ENCODE measurements around the gene PANK1.

PANK1 gene

GRCh38 chr10:89601728-89602361 lies 43.2 kb downstream of the PANK1 start:
- DNase-seq (ENCODE audit: low read depth, low spot score), result no peak
- TF ChIP-seq CTCF (IDR thresholded peaks at IDR 0.05; ENCODE audit: low read depth, low read length), result no peak
- no peak overlapping the region for H3K4me3 ChIP-seq (ENCODE audit: low read depth, low read length)
- in situ Hi-C loops (cut with HindIII; ENCODE audit: low sequenced_read_pairs), result no loop called here

GRCh38 chr10:89600041-89600440 lies 45.0 kb downstream of the PANK1 start:
- H3K4me3 ChIP-seq (ENCODE audit: low read depth, low read length), result no peak overlapping the region
- in situ Hi-C loops (cut with HindIII; ENCODE audit: low sequenced_read_pairs), result no loop called here
- peak; percentile 9 for DNase-seq (ENCODE audit: low read depth, low spot score)
- no peak for TF ChIP-seq CTCF (IDR thresholded peaks at IDR 0.05; ENCODE audit: low read depth, low read length)

GRCh38 chr10:89593043-89593442 lies 52.0 kb downstream of the PANK1 start:
- TF ChIP-seq CTCF (IDR thresholded peaks at IDR 0.05; ENCODE audit: low read depth, low read length), result no peak
- in situ Hi-C loops (cut with HindIII; ENCODE audit: low sequenced_read_pairs), result no loop called here
- no peak overlapping the region for H3K4me3 ChIP-seq (ENCODE audit: low read depth, low read length)
- no peak for DNase-seq (ENCODE audit: low read depth, low spot score)

- no peak overlapping the region for H3K4me3 ChIP-seq (ENCODE audit: low read depth, low read length)
- DNase-seq (ENCODE audit: low read depth, low spot score), result no peak
- in situ Hi-C loops (cut with HindIII; ENCODE audit: low sequenced_read_pairs), result no loop called here
- no peak for TF ChIP-seq CTCF (IDR thresholded peaks at IDR 0.05; ENCODE audit: low read depth, low read length)
Observed at GRCh38 chr10:89592539-89592938, 52.5 kb downstream of the PANK1 start.

GRCh38 chr10:89591796-89592271 lies 53.2 kb downstream of the PANK1 start:
- DNase-seq (ENCODE audit: low read depth, low spot score), result peak; percentile 28
- TF ChIP-seq CTCF (IDR thresholded peaks at IDR 0.05; ENCODE audit: low read depth, low read length), result no peak
- no peak overlapping the region for H3K4me3 ChIP-seq (ENCODE audit: low read depth, low read length)
- in situ Hi-C loops (cut with HindIII; ENCODE audit: low sequenced_read_pairs), result no loop called here

GRCh38 chr10:89591111-89591795 lies 53.8 kb downstream of the PANK1 start:
- no peak for TF ChIP-seq CTCF (IDR thresholded peaks at IDR 0.05; ENCODE audit: low read depth, low read length)
- peak; percentile 36 for DNase-seq (ENCODE audit: low read depth, low spot score)
- in situ Hi-C loops (cut with HindIII; ENCODE audit: low sequenced_read_pairs), result no loop called here
- H3K4me3 ChIP-seq (ENCODE audit: low read depth, low read length), result no peak overlapping the region
